Hepatocyte (in vitro differentiated cells): ENCODE measurements around the gene TFF2. TPM values are rescaled to one million over a fixed set of nuclear protein-coding genes. Genes with fewer than 3 reads are reported as not detected.

ENCODE experiments used
- DNase-seq: peaks from one replicate; pipeline ENCODE4 v3.0.0-alpha.2; 2016; ENCODE audit warnings: low spot score
- H2AFZ ChIP-seq: fragments of 200-600 bp; sonication (generic); 2 replicates; pipeline ENCODE4 v1.6.0; 2016; ENCODE audit warnings: antibody characterized with exemption, mild to moderate bottlenecking
- H3K27ac ChIP-seq: fragments of 200-600 bp; sonication (generic); 2 replicates; pipeline ENCODE4 v1.5.1; 2016; ENCODE audit warnings: mild to moderate bottlenecking
- H3K27me3 ChIP-seq: fragments of 200-600 bp; sonication (generic); 2 replicates; pipeline ENCODE4 v1.6.1; 2016
- H3K36me3 ChIP-seq: fragments of 200-600 bp; sonication (generic); replicated peaks from 2 replicates; pipeline ENCODE4 v1.5.1; 2016; ENCODE audit warnings: low read depth; ENCODE audit not compliant: insufficient read depth
- H3K4me1 ChIP-seq: fragments of 200-600 bp; sonication (generic); 2 replicates; pipeline ENCODE4 v1.5.1; 2016; ENCODE audit warnings: mild to moderate bottlenecking, moderate library complexity; ENCODE audit not compliant: insufficient read depth
- H3K4me2 ChIP-seq: fragments of 200-600 bp; sonication (generic); 2 replicates; pipeline ENCODE4 v1.6.0; 2016
- H3K4me3 ChIP-seq: fragments of 200-600 bp; sonication (generic); 2 replicates; pipeline ENCODE4 v1.5.1; 2016; ENCODE audit warnings: mild to moderate bottlenecking
- H3K79me2 ChIP-seq: fragments of 200-600 bp; sonication (generic); 2 replicates; pipeline ENCODE4 v1.6.0; 2017; ENCODE audit warnings: mild to moderate bottlenecking
- H3K9me2 ChIP-seq: fragments of 200-600 bp; sonication (generic); replicated peaks from 2 replicates; pipeline ENCODE4 v1.6.0; 2017; ENCODE audit warnings: mild to moderate bottlenecking; ENCODE audit not compliant: insufficient read depth
- H3K9me3 ChIP-seq: fragments of 200-600 bp; sonication (generic); 2 replicates; pipeline ENCODE4 v1.5.1; 2016; ENCODE audit warnings: low read depth, mild to moderate bottlenecking
- H4K20me1 ChIP-seq: fragments of 200-600 bp; sonication (generic); 2 replicates; pipeline ENCODE4 v1.6.0; 2016; ENCODE audit warnings: mild to moderate bottlenecking; ENCODE audit not compliant: insufficient read depth, poor library complexity, severe bottlenecking
- EZH2 ChIP-seq: fragments of 200-600 bp; sonication (generic); IDR thresholded peaks from 2 replicates; pipeline ENCODE4 v1.6.1; 2016; ENCODE audit warnings: antibody characterized with exemption, mild to moderate bottlenecking, borderline replicate concordance
- EZH2phosphoT487 ChIP-seq: fragments of 200-600 bp; sonication (generic); IDR thresholded peaks from one replicate; pipeline ENCODE4 v1.6.1; 2018; ENCODE audit warnings: antibody characterized with exemption, mild to moderate bottlenecking, low read depth, moderate library complexity; ENCODE audit not compliant: unreplicated experiment, severe bottlenecking
- WGBS: methylation state at CpG from one replicate; pipeline ENCODE4 v1.1.6; 2016; ENCODE audit warnings: low lambda C conversion rate; ENCODE audit errors: missing lambda C conversion rate; 5-methylcytosine and 5-hydroxymethylcytosine counted together
- polyA plus RNA-seq: library from polyadenylated mRNA; unstranded; fragments of >200 nt; fragmentation: Nextera tagmentation; extraction: Ambion mirVana; gene quantifications from 2 replicates; pipeline ENCODE4 v1.2.1, GENCODE V29; 2016
- total RNA-seq: library from RNA; depleted of rRNA; stranded (reverse); fragments of >200 nt; gene quantifications from 2 replicates; pipeline ENCODE4 v1.2.3, GENCODE V29; 2014
- TF ChIP-seq, protein P1 (sequence below): fragments of 200-600 bp; sonication (generic); IDR thresholded peaks from 2 replicates; pipeline ENCODE4 v1.5.1; 2016; ENCODE audit warnings: antibody characterized with exemption, mild to moderate bottlenecking; ENCODE audit not compliant: poor library complexity

The TFF2 gene
- total and polyA plus RNA-seq, 2 experiments from 2014 or later, result 23.9 to 28.1 TPM

DNA sequence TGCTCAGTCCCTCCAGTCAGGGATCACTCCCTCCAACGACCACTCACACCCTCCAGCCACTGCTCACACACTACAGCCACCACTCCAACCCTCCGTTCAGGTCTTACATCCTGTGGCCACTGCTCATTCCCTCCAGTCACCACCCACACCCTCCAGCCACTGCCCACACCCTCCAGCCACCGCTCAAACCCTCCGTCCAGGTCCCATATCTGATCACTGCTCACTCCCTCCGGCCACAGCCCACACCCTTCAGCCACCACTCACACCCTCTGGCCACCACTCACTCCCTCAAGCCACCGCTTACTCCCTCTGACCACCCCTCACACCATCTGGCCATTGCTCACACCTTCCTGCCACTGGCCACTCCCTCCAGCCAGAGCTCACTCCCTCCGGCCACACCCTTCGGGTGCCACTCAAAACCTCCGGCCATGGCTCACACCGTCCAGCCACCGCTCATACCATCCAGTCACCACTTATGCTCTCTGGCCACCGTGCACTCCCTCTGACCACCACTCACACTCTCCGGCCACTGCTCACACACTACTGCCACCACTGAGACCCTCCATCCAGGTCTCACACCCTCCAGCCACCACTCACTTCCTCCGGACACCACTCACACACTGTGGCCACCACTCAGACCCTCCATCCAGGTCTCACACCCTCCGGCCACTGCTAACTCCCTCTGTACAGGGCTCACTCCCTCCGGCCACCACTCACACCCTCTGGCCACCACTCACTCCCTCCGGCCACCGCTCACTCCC is 20.3 kb upstream of the TFF2 start:
- TF ChIP-seq, protein P1, sequence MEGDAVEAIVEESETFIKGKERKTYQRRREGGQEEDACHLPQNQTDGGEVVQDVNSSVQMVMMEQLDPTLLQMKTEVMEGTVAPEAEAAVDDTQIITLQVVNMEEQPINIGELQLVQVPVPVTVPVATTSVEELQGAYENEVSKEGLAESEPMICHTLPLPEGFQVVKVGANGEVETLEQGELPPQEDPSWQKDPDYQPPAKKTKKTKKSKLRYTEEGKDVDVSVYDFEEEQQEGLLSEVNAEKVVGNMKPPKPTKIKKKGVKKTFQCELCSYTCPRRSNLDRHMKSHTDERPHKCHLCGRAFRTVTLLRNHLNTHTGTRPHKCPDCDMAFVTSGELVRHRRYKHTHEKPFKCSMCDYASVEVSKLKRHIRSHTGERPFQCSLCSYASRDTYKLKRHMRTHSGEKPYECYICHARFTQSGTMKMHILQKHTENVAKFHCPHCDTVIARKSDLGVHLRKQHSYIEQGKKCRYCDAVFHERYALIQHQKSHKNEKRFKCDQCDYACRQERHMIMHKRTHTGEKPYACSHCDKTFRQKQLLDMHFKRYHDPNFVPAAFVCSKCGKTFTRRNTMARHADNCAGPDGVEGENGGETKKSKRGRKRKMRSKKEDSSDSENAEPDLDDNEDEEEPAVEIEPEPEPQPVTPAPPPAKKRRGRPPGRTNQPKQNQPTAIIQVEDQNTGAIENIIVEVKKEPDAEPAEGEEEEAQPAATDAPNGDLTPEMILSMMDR, result no peak
- TF ChIP-seq EZH2 (no peak), EZH2phosphoT487 (no peak)
- no peak overlapping the region for H3K27ac ChIP-seq
- no peaks in the 10 kb centered on the region for H3K9me2 ChIP-seq
- DNase-seq, result no peak
- H2AFZ ChIP-seq, result no peak overlapping the region
- H3K27me3 ChIP-seq, result no peaks in the 10 kb centered on the region
- H3K36me3 ChIP-seq, result no peaks in the 10 kb centered on the region
- no peak overlapping the region for H3K4me3 ChIP-seq
- H3K9me3 ChIP-seq, result no peaks in the 10 kb centered on the region
- H3K4me1 ChIP-seq, result peaks cover 19% of the 10 kb centered on the region
- H3K79me2 ChIP-seq, result no peaks in the 10 kb centered on the region
- no peaks in the 10 kb centered on the region for H4K20me1 ChIP-seq
- WGBS, result 75% methylated on average over 18 of the region's 18 CpGs
- no peak overlapping the region for H3K4me2 ChIP-seq

DNA sequence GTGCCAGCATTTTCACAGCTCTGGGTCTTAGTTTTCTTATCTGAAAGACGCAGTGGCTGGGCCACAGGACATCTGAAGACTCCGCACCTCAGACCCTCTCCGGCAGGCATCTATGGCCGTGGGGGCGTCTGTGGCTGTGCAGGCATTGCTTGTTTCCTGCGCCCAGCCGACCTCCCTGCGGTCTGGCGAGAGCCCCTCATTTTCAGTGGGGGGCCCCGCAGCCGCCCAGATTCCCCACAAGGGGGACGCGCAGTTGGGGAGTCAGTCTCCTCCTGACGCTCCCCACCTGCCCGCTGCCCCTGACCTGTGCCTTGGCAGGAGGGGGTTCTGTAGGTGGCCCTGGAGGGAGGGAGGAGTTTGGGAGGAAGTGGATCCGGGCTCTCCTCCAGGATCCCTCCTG is 19.0 kb upstream of the TFF2 start:
- no peaks in the 10 kb centered on the region for H3K9me2 ChIP-seq
- TF ChIP-seq EZH2 (no peak), EZH2phosphoT487 (no peak)
- TF ChIP-seq, protein P1, result no peak
- no peak for DNase-seq
- H3K4me3 ChIP-seq, result no peak overlapping the region
- no peak overlapping the region for H3K4me2 ChIP-seq
- no peak overlapping the region for H3K27ac ChIP-seq
- WGBS, result 90% methylated on average over 15 of the region's 16 CpGs
- no peaks in the 10 kb centered on the region for H3K27me3 ChIP-seq
- no peaks in the 10 kb centered on the region for H3K9me3 ChIP-seq
- H3K79me2 ChIP-seq, result no peaks in the 10 kb centered on the region
- H4K20me1 ChIP-seq, result no peaks in the 10 kb centered on the region
- peaks cover 21% of the 10 kb centered on the region for H3K4me1 ChIP-seq
- H2AFZ ChIP-seq, result no peak overlapping the region
- no peaks in the 10 kb centered on the region for H3K36me3 ChIP-seq

DNA sequence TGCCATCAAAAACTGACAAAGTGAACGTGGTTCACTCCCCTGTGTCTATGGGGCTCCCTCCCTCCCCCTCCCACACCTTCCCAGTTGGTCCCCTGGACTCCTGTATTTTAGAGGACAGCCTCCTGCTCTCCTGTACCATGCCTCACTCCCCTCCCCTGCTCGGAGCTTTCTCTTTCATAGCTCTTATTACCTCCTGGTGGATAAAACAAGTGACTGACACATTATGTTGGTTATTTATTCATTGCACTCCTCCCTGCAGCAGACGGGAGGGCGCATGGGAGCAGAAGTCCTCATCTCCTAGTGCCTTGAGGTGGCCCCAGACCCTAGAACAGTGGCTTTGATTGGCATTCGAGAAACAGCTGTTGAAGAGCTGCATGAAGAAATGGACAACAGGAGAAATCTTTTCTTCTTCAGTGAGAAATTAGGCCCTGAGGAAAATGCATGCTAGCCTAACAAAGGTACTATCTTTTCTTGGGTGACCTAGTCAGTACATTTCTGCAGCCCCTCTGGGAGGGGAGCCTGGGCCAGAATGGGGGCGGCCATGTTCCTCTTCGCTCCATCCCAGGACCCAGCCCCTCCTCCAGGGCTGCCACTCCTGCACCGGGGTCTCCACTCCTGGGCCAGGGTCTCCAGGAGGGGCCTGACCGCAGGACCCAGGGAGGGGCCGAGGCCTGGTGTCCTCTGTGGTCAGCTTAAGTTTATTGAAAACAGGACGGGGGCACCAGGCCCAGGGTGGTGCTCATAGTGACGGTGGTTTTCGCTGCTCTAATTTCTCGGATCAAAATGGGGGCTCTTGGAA is 16.8 kb upstream of the TFF2 start:
- Histone ChIP-seq H3K4me1 (peaks cover 21% of the 10 kb centered on the region), H3K9me2 (no peaks in the 10 kb centered on the region), H4K20me1 (no peaks in the 10 kb centered on the region), H3K4me2 (no peak overlapping the region), H2AFZ (no peak overlapping the region), H3K79me2 (no peaks in the 10 kb centered on the region), H3K4me3 (no peak overlapping the region), H3K27me3 (no peaks in the 10 kb centered on the region), H3K9me3 (no peaks in the 10 kb centered on the region), H3K27ac (peak overlapping the region; percentile 92), H3K36me3 (no peaks in the 10 kb centered on the region)
- 87% methylated on average over 14 of the region's 14 CpGs for WGBS
- no peak for TF ChIP-seq EZH2
- TF ChIP-seq EZH2phosphoT487, result no peak
- TF ChIP-seq, protein P1, result no peak
- no peak for DNase-seq
